HEK293T (cell line): Measurements from ENCODE around the gene CPM.

ENCODE experiments used
- ARNT ChIP-seq: fragments of 450-650 bp; IDR thresholded peaks from 2 replicates; pipeline ENCODE4 v1.6.1; 2017; ENCODE audit warnings: mild to moderate bottlenecking
- BHLHE40 ChIP-seq: fragments of 450-650 bp; IDR thresholded peaks from 2 replicates; pipeline ENCODE4 v1.6.1; 2016; ENCODE audit warnings: mild to moderate bottlenecking, moderate library complexity, borderline replicate concordance
- CTBP1 ChIP-seq: fragments of 450-650 bp; IDR thresholded peaks from 2 replicates; pipeline ENCODE4 v1.6.1; 2016; ENCODE audit warnings: borderline replicate concordance
- ELF4 ChIP-seq: fragments of 450-650 bp; IDR thresholded peaks from 2 replicates; pipeline ENCODE4 v1.6.1; 2017; ENCODE audit warnings: antibody characterized with exemption
- FOXK2 ChIP-seq: fragments of 450-650 bp; IDR thresholded peaks from 2 replicates; pipeline ENCODE4 v1.6.1; 2016; ENCODE audit warnings: mild to moderate bottlenecking
- FOXM1 ChIP-seq: fragments of 450-650 bp; IDR thresholded peaks from 2 replicates; pipeline ENCODE4 v1.6.1; 2017; ENCODE audit warnings: mild to moderate bottlenecking, borderline replicate concordance
- HDGF ChIP-seq: fragments of 450-650 bp; IDR thresholded peaks from 2 replicates; pipeline ENCODE4 v1.6.1; 2017; ENCODE audit warnings: antibody characterized with exemption, borderline replicate concordance
- L3MBTL2 ChIP-seq: fragments of 450-650 bp; conservative IDR thresholded peaks from 2 replicates; pipeline ENCODE4 v1.6.1; 2016; ENCODE audit warnings: mild to moderate bottlenecking
- NFRKB ChIP-seq: fragments of 450-650 bp; IDR thresholded peaks from 2 replicates; pipeline ENCODE4 v1.6.1; 2016; ENCODE audit warnings: mild to moderate bottlenecking, moderate library complexity
- PKNOX1 ChIP-seq: fragments of 450-650 bp; IDR thresholded peaks from 2 replicates; pipeline ENCODE4 v1.6.1; 2016
- SP1 ChIP-seq: fragments of 450-650 bp; IDR thresholded peaks from 2 replicates; pipeline ENCODE4 v1.6.1; 2017
- SUZ12 ChIP-seq: fragments of 450-650 bp; IDR thresholded peaks from 2 replicates; pipeline ENCODE4 v1.6.1; 2016; ENCODE audit warnings: mild to moderate bottlenecking
- ZNF384 ChIP-seq: fragments of 450-650 bp; IDR thresholded peaks from 2 replicates; pipeline ENCODE4 v1.6.1; 2016

GRCh38 chr12:68890701-68891113 lies 42.3 kb downstream of the CPM start:
- TF ChIP-seq SP1, result no peak
- no peak for TF ChIP-seq ARNT
- no peak for TF ChIP-seq L3MBTL2
- no peak for TF ChIP-seq ELF4
- TF ChIP-seq PKNOX1, result no peak
- no peak for TF ChIP-seq ZNF384
- no peak for TF ChIP-seq FOXM1
- TF ChIP-seq SUZ12, result no peak
- TF ChIP-seq FOXK2, result no peak
- TF ChIP-seq CTBP1, result no peak
- no peak for TF ChIP-seq HDGF
- no peak for TF ChIP-seq NFRKB
- no peak for TF ChIP-seq BHLHE40
